22Rv1 (cell line): ENCODE results near the gene SLC23A2.

ENCODE experiments used
- CTCF ChIP-seq: fragments of 450-650 bp; IDR thresholded peaks from 2 replicates; pipeline ENCODE4 v1.5.1; 2017; ENCODE audit warnings: mild to moderate bottlenecking
- ZFX ChIP-seq: fragments of 450-650 bp; IDR thresholded peaks from 2 replicates; pipeline ENCODE4 v1.6.1; 2017; ENCODE audit warnings: antibody characterized with exemption, borderline replicate concordance

GRCh38 chr20:4820806-4821518 is 180.3 kb downstream of the SLC23A2 start:
- no peak for TF ChIP-seq CTCF
- no peak for TF ChIP-seq ZFX
